Esophagus muscularis mucosa (tissue), 4 donors: ENCODE data around the gene RASAL2.

Experiments used
- EP300 ChIP-seq: sonication (generic); formaldehyde crosslinking; IDR thresholded peaks from one replicate; pipeline ENCODE4 v1.6.1; 2017; ENCODE audit warnings: antibody characterized with exemption
- POLR2A ChIP-seq: fragments of 450-650 bp; IDR thresholded peaks from one replicate; pipeline ENCODE4 v1.6.1; 2017; ENCODE audit warnings: antibody characterized with exemption, moderate library complexity, mild to moderate bottlenecking, low read depth
- POLR2AphosphoS5 ChIP-seq, 2 donors: sonication (generic); formaldehyde crosslinking; IDR thresholded peaks; one replicate each; pipeline ENCODE4 v1.6.1; 2017; ENCODE audit warnings: antibody characterized with exemption in 2 of 2
- TF ChIP-seq, protein P1 (sequence below), 3 experiments: fragments of 200-600 bp in 2 of 3; fragments of 450-650 bp in 1 of 3; sonication (generic) in 2 of 3; IDR thresholded peaks; one replicate each; pipeline ENCODE4 v1.5.1; 2017 to 2019; ENCODE audit warnings: antibody characterized with exemption in 3 of 3, mild to moderate bottlenecking in 2 of 3, moderate library complexity in 1 of 3

DNA sequence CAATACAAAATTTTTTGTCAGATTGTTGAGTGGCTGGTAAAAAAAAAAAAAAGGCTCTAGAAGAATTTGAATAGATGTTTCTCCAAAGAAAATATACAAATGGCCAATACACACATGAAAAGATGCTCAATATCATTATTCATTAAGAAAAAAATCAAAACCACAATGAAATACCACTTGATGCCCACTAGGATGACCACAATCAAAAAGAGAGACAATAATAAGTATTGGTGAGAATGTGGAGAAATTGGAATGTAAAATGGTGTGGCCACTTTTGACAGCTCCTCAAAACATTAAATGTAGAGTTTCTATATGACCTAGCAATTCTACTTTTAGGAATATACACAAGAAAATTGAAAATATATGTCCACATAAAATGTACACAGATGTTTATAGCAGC lies 302.9 kb downstream of the RASAL2 start:
- no peak for TF ChIP-seq POLR2A
- TF ChIP-seq EP300: no peak
- no peak for TF ChIP-seq POLR2AphosphoS5 (IDR thresholded peaks at IDR 0.05)
- TF ChIP-seq, protein P1, sequence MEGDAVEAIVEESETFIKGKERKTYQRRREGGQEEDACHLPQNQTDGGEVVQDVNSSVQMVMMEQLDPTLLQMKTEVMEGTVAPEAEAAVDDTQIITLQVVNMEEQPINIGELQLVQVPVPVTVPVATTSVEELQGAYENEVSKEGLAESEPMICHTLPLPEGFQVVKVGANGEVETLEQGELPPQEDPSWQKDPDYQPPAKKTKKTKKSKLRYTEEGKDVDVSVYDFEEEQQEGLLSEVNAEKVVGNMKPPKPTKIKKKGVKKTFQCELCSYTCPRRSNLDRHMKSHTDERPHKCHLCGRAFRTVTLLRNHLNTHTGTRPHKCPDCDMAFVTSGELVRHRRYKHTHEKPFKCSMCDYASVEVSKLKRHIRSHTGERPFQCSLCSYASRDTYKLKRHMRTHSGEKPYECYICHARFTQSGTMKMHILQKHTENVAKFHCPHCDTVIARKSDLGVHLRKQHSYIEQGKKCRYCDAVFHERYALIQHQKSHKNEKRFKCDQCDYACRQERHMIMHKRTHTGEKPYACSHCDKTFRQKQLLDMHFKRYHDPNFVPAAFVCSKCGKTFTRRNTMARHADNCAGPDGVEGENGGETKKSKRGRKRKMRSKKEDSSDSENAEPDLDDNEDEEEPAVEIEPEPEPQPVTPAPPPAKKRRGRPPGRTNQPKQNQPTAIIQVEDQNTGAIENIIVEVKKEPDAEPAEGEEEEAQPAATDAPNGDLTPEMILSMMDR (IDR thresholded peaks at IDR 0.05): no peak
